Mucosa of descending colon (tissue), 3 donors: ENCODE results near the gene DAPK3. TPM values are rescaled to one million over a fixed set of nuclear protein-coding genes. Genes with fewer than 3 reads are reported as not detected.
A peak's percentile ranks its signal among the peaks of the same experiment; 100 is the strongest.

Source experiments
- ATAC-seq: fragments of 200-7000 bp; cut with Tn5 transposase; one replicate; pipeline ENCODE4 v1.9.1; 2020; ENCODE audit warnings: mild to moderate bottlenecking, moderate library complexity
- DNase-seq, 3 donors: peaks; one replicate each; pipeline ENCODE4 v3.0.0-alpha.2; 2020
- H3K36me3 ChIP-seq: fragments of 200-600 bp; one replicate; pipeline ENCODE4 v1.8.0; 2021; ENCODE audit warnings: low read depth, mild to moderate bottlenecking
- H3K4me1 ChIP-seq: fragments of 200-600 bp; one replicate; pipeline ENCODE4 v1.8.0; 2021; ENCODE audit warnings: low read depth, mild to moderate bottlenecking
- H3K4me3 ChIP-seq: fragments of 200-600 bp; one replicate; pipeline ENCODE4 v1.8.0; 2021; ENCODE audit warnings: mild to moderate bottlenecking
- H3K9me3 ChIP-seq: fragments of 200-600 bp; one replicate; pipeline ENCODE4 v1.8.0; 2021; ENCODE audit warnings: mild to moderate bottlenecking
- intact Hi-C, 2 donors: fragments of 100-400 bp; cut with DNase I in 1 of 2; cut with micrococcal nuclease in 1 of 2; formaldehyde crosslinking; loops; one replicate each; pipeline versions ENCODE4 v1.11.0 to v1.11.1; 2022; cut with DNase I, micrococcal nuclease
- long read RNA-seq, 2 donors: library from polyadenylated mRNA; unstranded; transcript quantifications; one replicate each; pipeline ENCODE4 v2.0.0, GENCODE V29; 2019 to 2021
- total RNA-seq, 3 donors: library from RNA; stranded (reverse); fragmentation: NEBNext Ultra II Directional in 2 of 3; extraction: Animal tissue kit (Norgen Biotek cat#: 25700) in 2 of 3; gene quantifications; one replicate each; pipeline versions ENCODE4 v1.2.1 to v1.2.4, GENCODE V29; 2021 to 2023
- TF ChIP-seq, protein P1 (sequence below): fragments of 200-600 bp; IDR thresholded peaks from one replicate; pipeline ENCODE4 v1.8.0; 2022; ENCODE audit warnings: antibody characterized with exemption, mild to moderate bottlenecking
- donor health status: DM: no; HTN: no; CAD: no; lungs with moderate emphysema.
- donor health status: DM: no; HTN: no; CAD: no.
- donor health status: DM: no; HTN: yes; CAD: no.

The DAPK3 gene
- 100 to 1,000 TPM in 1 of 3 donors, 10 to 100 TPM in 2; 51.3 to 121 (median 56.9) TPM for total RNA-seq
- long read RNA-seq, donor 1, transcript DAPK3-202 (9 exons, 2,257 nt): major isoform, 37 of 283 reads
- long read RNA-seq, donor 1, partial matches to known transcripts: 26 of 283 reads
- long read RNA-seq, donor 1, other reads (novel, unspliced or antisense): 215 of 283 reads
- long read RNA-seq, donor 2, partial matches to known transcripts: 2 of 21 reads
- long read RNA-seq, donor 2, other reads (novel, unspliced or antisense): 19 of 21 reads

DNA sequence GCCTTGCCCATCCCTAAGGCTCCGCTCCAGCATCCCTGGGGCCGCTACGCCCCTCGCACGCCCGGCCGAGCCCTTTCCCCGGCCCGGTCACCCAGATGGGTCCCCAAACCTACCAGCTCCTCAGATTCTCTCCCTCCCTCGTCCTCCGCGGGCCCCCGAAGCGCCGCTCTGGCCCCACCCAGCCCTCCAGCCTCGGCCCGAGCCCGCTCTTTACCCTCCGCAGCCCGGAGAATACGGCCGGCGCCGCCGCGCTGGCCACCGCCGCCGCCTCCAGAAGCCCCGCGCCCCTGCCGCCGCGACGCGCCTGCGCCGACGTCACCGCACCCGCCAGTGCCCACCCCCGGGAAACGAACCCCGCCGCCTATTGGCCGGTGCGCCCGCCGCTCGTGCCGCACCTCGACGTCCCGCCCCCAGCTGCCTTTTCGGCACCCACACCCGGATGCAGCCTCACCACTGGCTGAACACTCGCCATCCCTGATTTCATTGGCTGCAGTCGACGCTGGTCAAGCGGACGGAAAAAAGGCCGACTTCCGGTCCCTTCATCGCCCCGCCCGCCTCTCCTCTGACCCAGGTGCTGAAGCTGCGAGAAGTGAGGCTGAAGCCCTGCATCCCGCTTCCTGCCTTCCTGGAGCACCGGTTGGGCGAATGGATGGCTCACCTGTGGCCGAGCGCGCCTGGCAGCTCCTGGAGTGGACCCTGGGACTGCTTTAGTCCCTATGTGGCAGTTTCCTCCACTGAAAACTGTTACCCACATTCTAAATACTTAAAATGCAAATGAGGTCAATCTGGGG lies at the start of gene DAPK3:
TSS of gene DAPK3 (minus strand) at position 292 of the 791 bp plus-strand sequence. CDS start 1,364 bp downstream, outside the sequence.
- intact Hi-C loops: no loop called here

DNA sequence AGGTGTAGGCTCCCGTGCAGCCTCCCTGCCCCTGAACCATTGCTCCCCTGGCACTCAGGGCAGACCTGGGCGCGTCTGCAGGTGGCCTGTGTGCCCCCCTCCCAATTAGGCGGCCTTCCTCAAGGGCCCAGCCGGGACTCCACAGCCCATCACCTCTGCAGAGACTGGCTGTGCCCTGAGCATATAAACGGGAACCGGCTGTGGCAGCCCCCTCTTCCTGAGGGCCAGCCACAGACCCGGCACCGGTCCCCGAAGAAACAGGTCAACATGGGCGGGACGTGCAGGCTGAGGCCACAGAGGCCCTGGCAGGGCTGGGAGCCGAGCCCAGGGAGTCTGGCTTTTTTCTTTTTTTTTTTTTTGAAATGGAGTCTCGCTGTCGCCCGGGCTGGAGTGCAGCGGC lies 48.7 kb upstream of the DAPK3 start:
- DNase-seq (no peak), ATAC-seq (no peak)
- Histone ChIP-seq H3K4me3 (no peak overlapping the region), H3K36me3 (no peaks in the 10 kb centered on the region), H3K4me1 (no peaks in the 10 kb centered on the region), H3K9me3 (no peaks in the 10 kb centered on the region)
- TF ChIP-seq, protein P1, sequence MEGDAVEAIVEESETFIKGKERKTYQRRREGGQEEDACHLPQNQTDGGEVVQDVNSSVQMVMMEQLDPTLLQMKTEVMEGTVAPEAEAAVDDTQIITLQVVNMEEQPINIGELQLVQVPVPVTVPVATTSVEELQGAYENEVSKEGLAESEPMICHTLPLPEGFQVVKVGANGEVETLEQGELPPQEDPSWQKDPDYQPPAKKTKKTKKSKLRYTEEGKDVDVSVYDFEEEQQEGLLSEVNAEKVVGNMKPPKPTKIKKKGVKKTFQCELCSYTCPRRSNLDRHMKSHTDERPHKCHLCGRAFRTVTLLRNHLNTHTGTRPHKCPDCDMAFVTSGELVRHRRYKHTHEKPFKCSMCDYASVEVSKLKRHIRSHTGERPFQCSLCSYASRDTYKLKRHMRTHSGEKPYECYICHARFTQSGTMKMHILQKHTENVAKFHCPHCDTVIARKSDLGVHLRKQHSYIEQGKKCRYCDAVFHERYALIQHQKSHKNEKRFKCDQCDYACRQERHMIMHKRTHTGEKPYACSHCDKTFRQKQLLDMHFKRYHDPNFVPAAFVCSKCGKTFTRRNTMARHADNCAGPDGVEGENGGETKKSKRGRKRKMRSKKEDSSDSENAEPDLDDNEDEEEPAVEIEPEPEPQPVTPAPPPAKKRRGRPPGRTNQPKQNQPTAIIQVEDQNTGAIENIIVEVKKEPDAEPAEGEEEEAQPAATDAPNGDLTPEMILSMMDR: no peak
- intact Hi-C loops: no loop called here

More for the DNA sequence above, at the start of gene DAPK3:
- TF ChIP-seq, protein P1: no peak
- Histone ChIP-seq H3K4me3 (peak within 1 kb of the TSS; percentile 82), H3K9me3 (no peaks in the 10 kb centered on the region), H3K36me3 (no peaks in the 10 kb centered on the region), H3K4me1 (peaks cover 39% of the 10 kb centered on the region)
- DNase-seq (peak; percentile 97 to 99 (median 98)), ATAC-seq (peak; percentile 90)

DNA sequence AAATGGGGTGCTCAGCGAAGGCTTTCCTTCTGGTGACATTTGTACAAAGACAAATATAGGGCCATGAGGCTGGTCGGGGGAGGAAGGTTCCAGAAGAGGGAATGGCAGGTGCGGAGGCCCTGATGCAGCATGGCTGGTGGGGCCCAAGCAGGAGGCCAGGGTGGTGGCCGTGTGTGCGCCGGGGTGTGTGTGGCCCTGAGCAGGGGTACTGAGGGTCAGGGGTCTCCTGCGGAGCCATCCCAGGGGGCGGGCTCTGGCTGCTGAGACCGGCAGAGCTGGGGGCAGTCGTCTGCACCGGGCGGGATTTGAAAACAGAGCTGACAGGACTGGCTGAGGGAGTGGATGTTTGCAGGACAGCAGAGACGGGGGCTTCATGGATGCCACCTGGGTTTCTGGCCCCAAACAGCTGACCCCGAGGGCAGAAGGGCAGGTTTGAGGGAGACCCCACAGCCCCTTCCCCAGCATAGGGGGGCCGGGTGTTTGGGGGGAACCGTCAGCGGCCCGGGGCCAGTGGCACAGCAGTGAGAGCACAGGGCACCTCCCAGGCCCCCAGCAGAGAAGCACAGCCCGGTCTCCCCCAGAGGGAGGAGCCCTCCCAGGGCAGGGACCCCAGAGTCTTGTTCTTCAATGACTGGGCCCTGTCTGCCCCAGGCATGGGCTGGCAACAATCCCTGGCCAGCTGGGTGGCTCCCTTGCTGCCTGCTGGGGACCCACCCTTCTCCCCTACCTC lies 48.0 kb upstream of the DAPK3 start:
- TF ChIP-seq, protein P1: no peak
- no peak for ATAC-seq
- H3K36me3 ChIP-seq: peaks cover under 1% of the 10 kb centered on the region
- intact Hi-C loops: no loop called here
- no peaks in the 10 kb centered on the region for H3K9me3 ChIP-seq
- H3K4me1 ChIP-seq: no peaks in the 10 kb centered on the region
- DNase-seq: no peak
- no peak overlapping the region for H3K4me3 ChIP-seq

DNA sequence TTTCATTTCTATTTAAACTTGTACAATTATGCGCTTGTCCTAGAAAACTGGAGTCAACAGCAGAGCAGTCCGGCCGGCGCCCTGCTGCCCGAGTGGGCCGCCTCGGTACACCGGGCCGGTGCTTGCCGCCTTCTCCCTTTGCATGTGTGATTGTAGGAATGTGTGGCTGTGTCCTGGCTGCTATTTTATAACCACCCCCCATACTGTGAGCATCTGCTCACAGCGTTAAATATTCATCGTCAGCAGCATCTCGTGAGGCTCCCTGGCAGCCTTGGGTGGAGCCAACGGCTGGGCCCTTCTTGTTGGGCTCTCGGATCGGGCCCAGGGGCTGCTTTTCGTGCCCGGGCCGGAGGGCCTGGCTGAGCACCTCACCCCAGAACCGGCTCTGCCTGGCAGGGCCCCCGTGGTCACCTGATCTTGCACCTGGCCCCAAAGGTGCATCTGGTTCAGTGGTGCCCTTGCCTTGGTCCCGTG lies 47.3 kb upstream of the DAPK3 start:
- no peaks in the 10 kb centered on the region for H3K4me1 ChIP-seq

More for the DNA sequence above, 47.3 kb upstream of the DAPK3 start:
- TF ChIP-seq, protein P1: no peak
- no peak for DNase-seq
- intact Hi-C loops: no loop called here
- H3K9me3 ChIP-seq: no peaks in the 10 kb centered on the region
- H3K36me3 ChIP-seq: peaks cover 3% of the 10 kb centered on the region
- no peak overlapping the region for H3K4me3 ChIP-seq
- ATAC-seq: no peak
